Testis (tissue), 2 donors: ENCODE results near the gene COQ8A.

Source experiments
- POLR2A ChIP-seq: fragments of 450-650 bp; IDR thresholded peaks from one replicate; pipeline ENCODE4 v1.6.1; 2017; ENCODE audit warnings: antibody characterized with exemption, mild to moderate bottlenecking, moderate library complexity
- TF ChIP-seq, protein P1 (sequence below), 3 experiments: fragments of 450-650 bp in 2 of 3; fragments of 200-600 bp in 1 of 3; sonication (generic) in 1 of 3; IDR thresholded peaks; one replicate each; pipeline ENCODE4 v1.5.1; 2016 to 2019; ENCODE audit warnings: antibody characterized with exemption in 3 of 3, mild to moderate bottlenecking in 2 of 3, moderate library complexity in 1 of 3

DNA sequence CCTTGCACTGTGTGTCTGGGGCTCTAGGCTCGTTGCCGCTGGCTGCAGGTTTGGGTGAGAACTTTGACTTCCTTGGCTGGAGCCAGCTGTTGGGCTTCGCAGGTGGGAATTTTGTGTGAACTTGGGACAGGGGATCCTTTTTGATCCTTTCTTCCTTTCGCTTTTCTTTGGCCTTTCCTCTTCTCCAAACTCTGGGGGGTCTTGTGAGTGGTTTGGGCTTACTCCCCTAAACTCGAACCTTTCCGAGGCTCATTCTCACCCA lies 643 bp downstream of the COQ8A start:
- TF ChIP-seq, protein P1, sequence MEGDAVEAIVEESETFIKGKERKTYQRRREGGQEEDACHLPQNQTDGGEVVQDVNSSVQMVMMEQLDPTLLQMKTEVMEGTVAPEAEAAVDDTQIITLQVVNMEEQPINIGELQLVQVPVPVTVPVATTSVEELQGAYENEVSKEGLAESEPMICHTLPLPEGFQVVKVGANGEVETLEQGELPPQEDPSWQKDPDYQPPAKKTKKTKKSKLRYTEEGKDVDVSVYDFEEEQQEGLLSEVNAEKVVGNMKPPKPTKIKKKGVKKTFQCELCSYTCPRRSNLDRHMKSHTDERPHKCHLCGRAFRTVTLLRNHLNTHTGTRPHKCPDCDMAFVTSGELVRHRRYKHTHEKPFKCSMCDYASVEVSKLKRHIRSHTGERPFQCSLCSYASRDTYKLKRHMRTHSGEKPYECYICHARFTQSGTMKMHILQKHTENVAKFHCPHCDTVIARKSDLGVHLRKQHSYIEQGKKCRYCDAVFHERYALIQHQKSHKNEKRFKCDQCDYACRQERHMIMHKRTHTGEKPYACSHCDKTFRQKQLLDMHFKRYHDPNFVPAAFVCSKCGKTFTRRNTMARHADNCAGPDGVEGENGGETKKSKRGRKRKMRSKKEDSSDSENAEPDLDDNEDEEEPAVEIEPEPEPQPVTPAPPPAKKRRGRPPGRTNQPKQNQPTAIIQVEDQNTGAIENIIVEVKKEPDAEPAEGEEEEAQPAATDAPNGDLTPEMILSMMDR (IDR thresholded peaks at IDR 0.05) = no peak
- no peak for TF ChIP-seq POLR2A
